Regular cardiac myocyte (primary cell): ENCODE data around the gene PRKAR1A. TPM values are rescaled to one million over a fixed set of nuclear protein-coding genes. Genes with fewer than 3 reads are reported as not detected.

Experiments
- total RNA-seq: library from RNA; depleted of rRNA; stranded (reverse); fragments of >200 nt; gene quantifications from 2 replicates; pipeline ENCODE4 v1.2.3, GENCODE V29; 2014

Gene PRKAR1A
- 370 and 384 TPM in 2 replicates for total RNA-seq

GRCh38 chr17:68512247-68512959 is at the start of gene PRKAR1A:
Gene PRKAR1A, plus strand, starts transcription at chr17:68512430. Its CDS starts 2,970 bp downstream, at chr17:68515400.

Other genes with a start within 250 kb of the PRKAR1A start
- gene SLC16A6, start 221.3 kb upstream of the PRKAR1A start, total RNA-seq, result 0.19 and 3.1 TPM in 2 replicates
- gene ARSG, start 220.9 kb upstream of the PRKAR1A start, total RNA-seq, result 2.9 and 5.9 TPM in 2 replicates
- 86.8 and 162 TPM in 2 replicates for gene WIPI1, start 54.9 kb upstream of the PRKAR1A start, total RNA-seq
- 1.7 and 10.4 TPM in 2 replicates for gene FAM20A, start 88.9 kb downstream of the PRKAR1A start, total RNA-seq